Ascending aorta (tissue), 2 donors: Measurements from ENCODE around the gene FLNB. TPM values are rescaled to one million over a fixed set of nuclear protein-coding genes. Genes with fewer than 3 reads are reported as not detected.
A peak's percentile ranks its signal among the peaks of the same experiment; 100 is the strongest.

Source experiments
- DNase-seq, 2 donors: peaks; one replicate each; pipeline ENCODE4 v3.0.0-alpha.2; 2019; ENCODE audit warnings: low spot score in 2 of 2
- H3K27ac ChIP-seq, 2 donors: fragments of 200-600 bp; sonication (generic); one replicate each; pipeline ENCODE4 v1.5.1; 2016 to 2017; ENCODE audit warnings: mild to moderate bottlenecking in 1 of 2
- H3K27me3 ChIP-seq: fragments of 200-600 bp; sonication (generic); one replicate; pipeline ENCODE4 v1.5.1; 2017
- H3K36me3 ChIP-seq, 2 donors: fragments of 200-600 bp; sonication (generic); one replicate each; pipeline ENCODE4 v1.5.1; 2016
- H3K4me1 ChIP-seq, 2 donors: fragments of 200-600 bp; sonication (generic); one replicate each; pipeline ENCODE4 v1.5.1; 2016 to 2017; ENCODE audit warnings: mild to moderate bottlenecking in 1 of 2
- H3K4me3 ChIP-seq, 2 donors: fragments of 200-600 bp; sonication (generic); one replicate each; pipeline ENCODE4 v1.5.1; 2016 to 2017; ENCODE audit warnings: mild to moderate bottlenecking in 1 of 2
- H3K9me3 ChIP-seq, 2 donors: fragments of 200-600 bp; sonication (generic); one replicate each; pipeline ENCODE4 v1.5.1; 2016
- CTCF ChIP-seq, 3 experiments: fragments of 200-600 bp in 2 of 3; fragments of 450-650 bp in 1 of 3; sonication (generic) in 2 of 3; IDR thresholded peaks; one replicate each; pipeline ENCODE4 v1.5.1; 2016 to 2019; ENCODE audit warnings: antibody characterized with exemption in 3 of 3, mild to moderate bottlenecking in 1 of 3, moderate library complexity in 1 of 3
- intact Hi-C: fragments of 100-400 bp; cut with DNase I; formaldehyde crosslinking; loops from one replicate; pipeline ENCODE4 v1.15.1; 2023
- total RNA-seq: library from RNA; depleted of rRNA; stranded (reverse); fragments of >200 nt; gene quantifications from one replicate; pipeline ENCODE4 v1.1.0, GENCODE V29; 2016

The FLNB gene
- total RNA-seq, 1 donor from 2014 or later: 144 TPM

- TF ChIP-seq CTCF (IDR thresholded peaks at IDR 0.05): no peak
- Histone ChIP-seq H3K4me1 (peaks cover 12 to 48% of the 10 kb centered on the region in 2 donors), H3K36me3 (peaks cover 42 to 59% of the 10 kb centered on the region in 2 donors)
These were observed 91.6 kb downstream of the FLNB start for GRCh38 chr3:58099865-58100264.

GRCh38 chr3:58101499-58102389, 93.5 kb downstream of the FLNB start:
- peaks cover 12 to 32% of the 10 kb centered on the region in 2 donors for H3K4me1 ChIP-seq
- TF ChIP-seq CTCF (IDR thresholded peaks at IDR 0.05): no peak
- DNase-seq: peak in 1 of 2 donors; percentile 70
- no peaks in the 10 kb centered on the region for H3K9me3 ChIP-seq
- peak overlapping the region; percentile 77 to 79 for H3K27ac ChIP-seq
- intact Hi-C loops: loop anchor here (2.0 kb wide), 1 partner anchor 93 kb away; the partner anchor contains the start of gene FLNB
- peaks cover 44 to 70% of the 10 kb centered on the region in 2 donors for H3K36me3 ChIP-seq
- H3K4me3 ChIP-seq: no peak overlapping the region
- no peaks in the 10 kb centered on the region for H3K27me3 ChIP-seq

More at GRCh38 chr3:58099865-58100264, 91.6 kb downstream of the FLNB start:
- no peak for DNase-seq
- Histone ChIP-seq H3K9me3 (no peaks in the 10 kb centered on the region), H3K27me3 (no peaks in the 10 kb centered on the region), H3K27ac (peak overlapping the region in 1 of 2 donors; percentile 79), H3K4me3 (no peak overlapping the region)
- intact Hi-C loops: no loop called here

GRCh38 chr3:58102390-58102750, 94.1 kb downstream of the FLNB start:
- peak overlapping the region; percentile 77 to 79 for H3K27ac ChIP-seq
- no peaks in the 10 kb centered on the region for H3K27me3 ChIP-seq
- peaks cover 12 to 32% of the 10 kb centered on the region in 2 donors for H3K4me1 ChIP-seq
- intact Hi-C loops: loop anchor here (2.0 kb wide), 1 partner anchor 94 kb away; the partner anchor contains the start of gene FLNB
- DNase-seq: peak in 1 of 2 donors; percentile 63
- peaks cover 43 to 70% of the 10 kb centered on the region in 2 donors for H3K36me3 ChIP-seq
- TF ChIP-seq CTCF (IDR thresholded peaks at IDR 0.05): no peak
- no peak overlapping the region for H3K4me3 ChIP-seq
- H3K9me3 ChIP-seq: no peaks in the 10 kb centered on the region

GRCh38 chr3:58102976-58103451, 94.8 kb downstream of the FLNB start:
- H3K4me3 ChIP-seq: no peak overlapping the region
- no peaks in the 10 kb centered on the region for H3K27me3 ChIP-seq
- H3K27ac ChIP-seq: peak overlapping the region; percentile 77 to 79
- H3K4me1 ChIP-seq: peaks cover 12 to 35% of the 10 kb centered on the region in 2 donors
- H3K9me3 ChIP-seq: no peaks in the 10 kb centered on the region
- no peak for TF ChIP-seq CTCF (IDR thresholded peaks at IDR 0.05)
- intact Hi-C loops: loop anchor here (2.0 kb wide), 1 partner anchor 94 kb away; the partner anchor contains the start of gene FLNB
- H3K36me3 ChIP-seq: peaks cover 43 to 70% of the 10 kb centered on the region in 2 donors
- DNase-seq: peak in 1 of 2 donors; percentile 72

- no peak overlapping the region for H3K4me3 ChIP-seq
- H3K36me3 ChIP-seq: peaks cover 44 to 70% of the 10 kb centered on the region in 2 donors
- intact Hi-C loops: no loop called here
- no peaks in the 10 kb centered on the region for H3K9me3 ChIP-seq
- TF ChIP-seq CTCF (IDR thresholded peaks at IDR 0.05): no peak
- H3K27me3 ChIP-seq: no peaks in the 10 kb centered on the region
- peak overlapping the region; percentile 77 to 79 for H3K27ac ChIP-seq
- DNase-seq: no peak
- H3K4me1 ChIP-seq: peaks cover 12 to 35% of the 10 kb centered on the region in 2 donors
These were observed 95.9 kb downstream of the FLNB start for GRCh38 chr3:58104151-58104550.
